Stimulated activated CD8-positive, alpha-beta memory T cell treated with anti-CD3 and anti-CD28 coated beads, Interleukin-12 subunit alpha, Interleukin-12 subunit beta, amount 100 ng/mL, for 1 hour (primary cell): Measurements from ENCODE around the gene LDLRAD2.
"Not testable (repeated sequence)": the region's sequence is repeated elsewhere in the genome, so short reads cannot be mapped to it uniquely, and the experiment has no call there.

ENCODE experiments used
- DNase-seq: peaks from one replicate; pipeline ENCODE4 v3.0.0-alpha.2; 2020; ENCODE audit warnings: low read depth

Gene LDLRAD2

DNA sequence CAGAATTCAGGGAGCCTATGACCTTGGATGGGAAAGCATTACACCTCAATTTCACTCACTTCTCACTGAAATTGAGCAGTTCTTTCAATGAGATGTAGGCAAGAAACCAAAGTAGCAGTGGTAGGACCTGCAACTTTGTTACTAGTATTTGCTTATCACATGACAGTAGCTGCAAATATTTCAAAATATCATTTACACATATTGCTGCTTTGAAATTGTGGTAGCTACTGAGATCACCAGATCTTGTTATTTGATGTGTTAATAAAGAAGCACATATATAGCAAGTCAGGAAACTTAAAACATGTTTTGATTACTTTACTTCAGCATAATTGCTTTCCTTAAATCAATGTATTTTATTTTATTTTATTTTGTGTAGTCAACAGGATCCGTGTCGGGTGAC lies 12.9 kb downstream of the LDLRAD2 start:
- no peak for DNase-seq

- DNase-seq, result no peak
Measured at GRCh38 chr1:21825393-21825792, 13.3 kb downstream of the LDLRAD2 start.

- DNase-seq, result not testable (repeated sequence)
Measured at GRCh38 chr1:21826694-21827093, 14.6 kb downstream of the LDLRAD2 start.

- no peak for DNase-seq
Measured at GRCh38 chr1:21827141-21827679, 15.1 kb downstream of the LDLRAD2 start.

- DNase-seq, result no peak
Measured at GRCh38 chr1:21828075-21828474, 16.0 kb downstream of the LDLRAD2 start.

DNA sequence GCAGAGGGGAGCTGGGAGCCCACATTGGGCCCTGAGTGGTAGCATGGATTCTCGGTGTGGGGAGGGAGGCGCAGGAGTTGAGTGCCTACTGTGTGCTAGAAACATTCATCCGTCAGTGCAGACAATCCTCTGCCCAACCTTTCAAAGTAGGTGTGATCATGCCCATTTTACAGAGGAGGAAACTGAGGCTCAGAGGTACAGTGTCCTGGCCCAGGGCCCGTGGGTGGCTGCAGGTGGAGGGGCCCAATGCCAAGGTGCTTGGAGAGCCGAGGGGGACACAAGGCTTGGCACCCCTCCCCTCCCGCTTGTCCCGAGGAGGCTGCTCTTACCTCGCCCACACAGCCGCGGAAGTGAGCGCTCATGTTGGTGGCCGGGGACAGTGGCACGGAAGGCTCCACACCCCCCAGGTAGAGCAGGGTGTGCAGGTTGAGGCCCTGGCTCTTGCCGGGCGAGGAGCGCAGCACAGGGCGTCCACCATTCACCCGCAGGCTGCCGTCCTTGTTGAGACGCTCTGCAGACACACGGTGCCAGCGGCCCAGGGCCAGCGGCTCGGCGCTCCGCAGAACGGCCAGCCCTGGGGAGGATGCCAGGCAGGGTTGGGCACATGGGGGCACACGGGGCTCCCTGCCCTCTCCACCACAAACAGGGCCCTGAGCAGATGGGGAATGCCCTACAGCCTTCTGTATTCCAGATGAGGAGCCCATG lies 16.6 kb downstream of the LDLRAD2 start:
- no peak for DNase-seq

DNA sequence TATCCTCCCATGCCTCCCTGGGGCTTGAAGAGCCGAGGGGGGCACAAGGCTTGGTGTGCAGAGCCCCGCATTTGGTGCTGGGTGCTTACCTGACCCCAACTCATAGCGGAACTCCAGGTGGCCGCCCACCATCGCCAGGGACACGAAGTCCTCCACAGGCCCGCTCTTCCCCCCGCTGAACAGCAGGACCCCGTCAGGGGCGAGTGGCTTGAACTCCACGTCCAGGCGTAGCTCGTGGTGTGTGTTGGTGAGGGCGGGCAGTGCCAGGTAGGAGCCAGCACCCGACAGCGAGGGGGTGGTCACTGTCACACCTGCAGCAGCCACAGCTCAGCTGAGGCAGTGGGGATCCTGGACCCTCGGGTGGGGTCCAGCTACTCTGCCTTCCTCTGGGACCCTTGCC lies 17.2 kb downstream of the LDLRAD2 start:
- no peak for DNase-seq

- no peak for DNase-seq
Measured at GRCh38 chr1:21830792-21831453, 18.9 kb downstream of the LDLRAD2 start.

GRCh38 chr1:21831454-21831970 lies 19.4 kb downstream of the LDLRAD2 start:
- DNase-seq, result no peak

DNA sequence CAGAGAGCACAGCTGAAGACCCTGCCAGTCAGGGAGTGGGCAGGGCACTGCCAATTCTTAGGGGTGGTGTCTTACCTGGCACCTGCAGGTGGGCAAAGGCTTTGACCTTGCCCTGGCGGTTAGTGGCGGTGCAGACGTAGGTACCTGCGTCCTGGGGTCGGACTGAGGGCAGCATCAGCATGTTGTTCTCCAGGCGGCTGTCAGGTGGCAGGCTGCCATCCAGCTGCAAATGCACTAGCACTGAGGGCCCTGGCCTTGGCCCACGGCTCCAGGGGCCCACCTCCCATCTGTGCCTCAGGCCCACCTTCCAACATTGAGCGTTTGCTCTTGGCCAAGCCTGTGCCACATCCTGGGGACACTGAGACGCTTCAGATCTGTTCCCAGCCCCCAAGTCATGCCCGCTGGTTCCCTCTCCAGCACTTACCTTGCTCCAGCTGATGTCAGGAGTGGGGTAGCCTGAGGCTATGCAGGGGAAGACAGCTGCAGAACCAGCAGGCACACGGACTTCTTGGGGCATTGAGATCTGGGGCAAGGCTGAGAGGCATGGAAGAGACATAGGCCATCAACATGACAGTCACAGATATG lies 21.4 kb downstream of the LDLRAD2 start:
- no peak for DNase-seq

GRCh38 chr1:21834094-21834493 lies 22.0 kb downstream of the LDLRAD2 start:
- no peak for DNase-seq

DNA sequence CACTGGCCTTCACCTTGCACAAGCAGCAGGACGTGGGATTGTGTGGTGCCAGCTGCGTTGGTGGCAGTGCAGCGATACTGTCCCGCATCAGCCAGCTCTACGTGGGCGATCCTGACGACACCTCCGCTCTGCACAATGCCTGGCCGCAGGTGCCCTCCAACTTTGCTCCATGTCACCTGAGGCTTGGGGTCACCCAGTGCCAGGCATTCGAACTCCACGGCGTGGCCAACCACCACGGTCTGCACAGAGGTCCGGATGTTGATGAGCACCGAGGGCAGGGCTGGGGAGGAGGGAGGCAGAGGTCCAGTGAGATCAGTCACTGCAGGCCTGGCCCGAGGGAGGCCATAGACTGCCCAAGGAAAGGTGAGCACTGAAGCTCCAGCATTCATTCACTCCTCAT lies 22.6 kb downstream of the LDLRAD2 start:
- DNase-seq, result no peak

GRCh38 chr1:21836010-21836409 lies 23.9 kb downstream of the LDLRAD2 start:
- no peak for DNase-seq

DNA sequence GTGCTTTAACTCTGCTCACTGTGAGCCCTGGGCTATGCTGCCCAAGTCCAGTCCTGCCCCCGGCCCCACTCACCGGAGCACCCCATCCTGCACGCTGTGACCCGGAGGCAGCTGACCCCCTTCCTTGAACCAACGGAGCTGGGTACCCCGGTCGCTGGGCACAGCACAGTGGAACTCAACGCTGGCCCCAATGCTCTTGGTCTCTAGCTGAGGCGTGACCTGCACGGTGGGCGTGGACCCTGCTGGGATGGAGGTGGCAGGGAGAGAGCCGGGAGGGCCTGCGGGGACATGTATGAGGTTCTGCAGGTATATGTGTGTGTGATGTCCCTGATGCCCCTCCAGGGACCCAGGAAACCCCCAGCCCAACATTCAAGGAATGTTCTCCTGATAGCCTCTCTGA lies 24.7 kb downstream of the LDLRAD2 start:
- no peak for DNase-seq

DNA sequence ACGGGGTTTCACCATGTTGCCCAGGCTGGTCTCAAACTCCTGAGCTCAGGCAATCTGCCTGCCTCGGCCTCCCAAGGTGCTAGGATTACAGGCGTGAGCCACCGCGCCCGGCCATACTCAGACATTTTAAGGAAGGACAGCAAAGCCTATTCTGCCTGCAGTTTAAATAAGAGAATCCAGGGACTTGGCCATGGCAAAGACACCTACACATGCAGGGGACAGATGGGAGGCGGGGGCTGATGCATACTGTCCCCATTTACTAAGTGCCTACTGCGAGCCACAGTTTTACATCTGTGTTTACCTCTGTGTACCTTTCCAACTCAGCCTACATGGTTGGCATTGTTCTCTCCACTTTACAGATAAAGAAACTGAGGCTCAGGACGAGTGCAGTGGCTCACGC lies 25.4 kb downstream of the LDLRAD2 start:
- no peak for DNase-seq

- DNase-seq, result no peak
Measured at GRCh38 chr1:21838359-21839157, 26.5 kb downstream of the LDLRAD2 start.

DNA sequence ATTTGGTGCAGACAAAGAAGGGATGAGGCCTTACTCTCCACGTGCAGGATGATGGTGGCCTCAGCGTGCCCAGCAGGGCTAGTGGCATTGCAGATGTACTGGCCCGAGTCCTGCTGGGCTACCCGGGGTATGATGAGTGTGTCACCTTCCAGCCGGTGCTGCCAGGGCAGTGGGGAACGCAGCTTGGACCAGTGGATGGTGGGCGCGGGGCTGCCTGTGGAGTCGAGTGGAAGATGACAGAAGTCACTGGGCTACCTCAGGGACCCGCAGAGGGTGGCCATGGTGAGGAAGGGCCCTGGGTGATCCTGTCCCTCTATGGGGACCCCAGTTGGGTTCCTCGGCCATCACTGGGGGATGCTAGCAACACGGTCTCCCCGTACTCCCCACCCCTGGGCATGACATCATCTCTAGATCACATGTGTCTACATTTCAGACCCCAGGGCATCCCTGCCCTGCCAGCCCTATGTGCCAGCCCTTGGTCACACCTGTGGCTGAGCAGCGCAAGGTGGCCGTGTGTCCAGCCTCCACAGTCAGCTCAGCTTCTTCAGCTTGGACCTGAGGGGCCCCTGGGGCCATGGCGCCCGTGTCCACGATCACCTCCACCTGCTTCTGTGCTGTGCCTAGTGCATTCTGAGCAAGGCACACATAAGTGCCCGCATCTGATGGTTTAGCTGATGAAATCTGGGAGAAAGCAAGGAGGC lies 27.4 kb downstream of the LDLRAD2 start:
- DNase-seq, result no peak

- DNase-seq, result no peak
Measured at GRCh38 chr1:21840981-21841380, 28.9 kb downstream of the LDLRAD2 start.

GRCh38 chr1:21841852-21842466 lies 29.9 kb downstream of the LDLRAD2 start:
- no peak for DNase-seq

- DNase-seq, result no peak
Measured at GRCh38 chr1:21842606-21843162, 30.6 kb downstream of the LDLRAD2 start.

DNA sequence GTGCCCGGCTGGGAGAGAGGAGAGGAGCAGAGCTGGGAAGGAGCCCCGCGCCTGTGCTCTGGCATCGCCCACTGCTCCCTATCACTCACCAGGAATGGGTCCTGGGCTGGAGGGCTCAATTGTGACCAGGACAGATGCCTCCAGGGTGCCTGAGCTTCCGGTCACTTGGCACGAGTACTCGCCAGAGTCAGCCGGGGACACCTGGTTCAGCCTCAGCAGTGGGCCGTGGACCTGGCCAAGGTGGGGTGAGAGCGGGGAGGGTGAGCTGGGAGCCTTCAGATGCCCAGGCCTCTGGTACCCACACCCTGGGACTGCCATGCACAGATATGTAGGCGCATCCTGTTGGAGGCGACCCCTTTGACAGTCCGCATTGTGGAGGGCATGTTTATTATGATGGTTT lies 31.1 kb downstream of the LDLRAD2 start:
- DNase-seq, result no peak
